Liver (tissue), 9 donors: ENCODE data around the gene SMIM7. TPM values are rescaled to one million over a fixed set of nuclear protein-coding genes. Genes with fewer than 3 reads are reported as not detected.

Source experiments
- DNase-seq: peaks from one replicate; pipeline ENCODE4 v3.0.0-alpha.2; 2017; ENCODE audit warnings: low spot score
- H3K27ac ChIP-seq, 2 donors: one replicate each; pipeline ENCODE4 v1.7.0; 2013; ENCODE audit warnings: inconsistent platforms in 2 of 2, low read length in 2 of 2, control low read depth in 1 of 2, low read depth in 1 of 2, mild to moderate bottlenecking in 1 of 2
- H3K27me3 ChIP-seq, 4 donors: one replicate each; pipeline versions ENCODE4 v1.6.1 to v1.7.0; 2013; ENCODE audit warnings: low read length in 3 of 4, inconsistent platforms in 1 of 4, mild to moderate bottlenecking in 1 of 4, moderate library complexity in 1 of 4; ENCODE audit not compliant: control insufficient read depth in 4 of 4, insufficient read depth in 4 of 4
- H3K36me3 ChIP-seq, 4 donors: one replicate each; pipeline versions ENCODE4 v1.6.1 to v1.7.0; 2013; ENCODE audit warnings: low read length in 3 of 4, mild to moderate bottlenecking in 3 of 4, low read depth in 1 of 4, moderate library complexity in 1 of 4; ENCODE audit not compliant: control insufficient read depth in 4 of 4, insufficient read depth in 3 of 4
- H3K4me1 ChIP-seq, 4 donors: one replicate each; pipeline versions ENCODE4 v1.6.1 to v1.7.0; 2013; ENCODE audit warnings: low read length in 3 of 4, mild to moderate bottlenecking in 3 of 4, moderate library complexity in 1 of 4; ENCODE audit not compliant: control insufficient read depth in 4 of 4, insufficient read depth in 4 of 4
- H3K4me3 ChIP-seq, 3 donors: one replicate each; pipeline versions ENCODE4 v1.6.1 to v1.7.0; 2013; ENCODE audit warnings: low read length in 3 of 3, control low read depth in 1 of 3, low read depth in 1 of 3, mild to moderate bottlenecking in 1 of 3
- H3K9ac ChIP-seq, 2 donors: one replicate each; pipeline ENCODE4 v1.7.0; 2013; ENCODE audit warnings: low read length in 2 of 2, mild to moderate bottlenecking in 2 of 2, moderate library complexity in 2 of 2, control low read depth in 1 of 2, low read depth in 1 of 2
- H3K9me3 ChIP-seq, 4 donors: one replicate each; pipeline versions ENCODE4 v1.6.1 to v1.7.0; 2013; ENCODE audit warnings: low read length in 3 of 4; ENCODE audit not compliant: control insufficient read depth in 4 of 4
- CTCF ChIP-seq: fragments of 150-350 bp; IDR thresholded peaks from 2 replicates; pipeline ENCODE4 v1.5.1; 2017; ENCODE audit warnings: improper control_type of control experiment, low read depth, low read length; ENCODE audit not compliant: missing input control
- FOXA1 ChIP-seq: IDR thresholded peaks from 2 replicates; pipeline ENCODE4 v1.6.1; 2016; ENCODE audit warnings: antibody characterized with exemption
- FOXA2 ChIP-seq: IDR thresholded peaks from 2 replicates; pipeline ENCODE4 v1.6.1; 2016; ENCODE audit warnings: antibody characterized with exemption
- JUND ChIP-seq, 2 donors: IDR thresholded peaks; 2 replicates each; pipeline ENCODE4 v1.6.1; 2016; ENCODE audit warnings: antibody characterized with exemption in 2 of 2
- MAX ChIP-seq: IDR thresholded peaks from 2 replicates; pipeline ENCODE4 v1.6.1; 2016; ENCODE audit warnings: antibody characterized with exemption
- RAD21 ChIP-seq, 2 donors: IDR thresholded peaks; 2 replicates each; pipeline ENCODE4 v1.6.1; 2016; ENCODE audit warnings: antibody characterized with exemption in 2 of 2, mild to moderate bottlenecking in 2 of 2
- RXRA ChIP-seq, 2 donors: IDR thresholded peaks; 2 replicates each; pipeline ENCODE4 v1.6.1; 2017 to 2018; ENCODE audit warnings: antibody characterized with exemption in 2 of 2, mild to moderate bottlenecking in 1 of 2
- SP1 ChIP-seq: IDR thresholded peaks from 2 replicates; pipeline ENCODE4 v1.6.1; 2018; ENCODE audit warnings: antibody characterized with exemption, mild to moderate bottlenecking
- TAF1 ChIP-seq: conservative IDR thresholded peaks from 2 replicates; pipeline ENCODE4 v1.6.1; 2016; ENCODE audit warnings: antibody characterized with exemption, mild to moderate bottlenecking
- WGBS: extraction: QIAGEN DNeasy Blood & Tissue Kit; methylation state at CpG from one replicate; pipeline ENCODE4 v1.1.7; 2013; 5-methylcytosine and 5-hydroxymethylcytosine counted together
- polyA plus RNA-seq, 2 donors: library from polyadenylated mRNA; stranded (reverse) in 1 of 2; unstranded in 1 of 2; fragments of 200-250 nt in 1 of 2; fragments of >200 nt in 1 of 2; fragmentation: Nextera tagmentation in 1 of 2; extraction: Ambion mirVana in 1 of 2; gene quantifications; one replicate each; pipeline versions ENCODE4 v1.2.1 to v1.2.3, GENCODE V29; 2013 to 2015
- total RNA-seq, 2 donors: library from RNA; depleted of rRNA; stranded (reverse); fragments of >200 nt; gene quantifications; one replicate each; pipeline ENCODE4 v1.2.3, GENCODE V29; 2014
- TF ChIP-seq, protein P1 (sequence below): IDR thresholded peaks from 2 replicates; pipeline ENCODE4 v1.6.1; 2016; ENCODE audit warnings: antibody characterized with exemption
- TF ChIP-seq, protein P2 (sequence below): IDR thresholded peaks from 2 replicates; pipeline ENCODE4 v1.6.1; 2016; ENCODE audit warnings: antibody characterized with exemption
- donor health status: healthy.
- donor health status: healthy.
- donor health status: healthy.
- donor health status: healthy.
- donor health status: healthy.

Gene SMIM7
- total and polyA plus RNA-seq, 4 donors: 35.2 to 81.8 (median 46.9) TPM

GRCh38 chr19:16604615-16605014, 55.3 kb downstream of the SMIM7 start:
- Histone ChIP-seq H3K9me3 (no peaks in the 10 kb centered on the region), H3K4me3 (no peak overlapping the region), H3K9ac (no peak overlapping the region), H3K27me3 (no peaks in the 10 kb centered on the region), H3K27ac (no peak overlapping the region), H3K36me3 (no peaks in the 10 kb centered on the region), H3K4me1 (peaks cover 0 to 12% (median 6%) of the 10 kb centered on the region in 4 donors)
- no peak for DNase-seq
- no peak for TF ChIP-seq RAD21 (IDR thresholded peaks at IDR 0.05)
- TF ChIP-seq FOXA1: no peak
- TF ChIP-seq RXRA (IDR thresholded peaks at IDR 0.05): no peak
- no peak for TF ChIP-seq FOXA2
- no peak for TF ChIP-seq JUND (IDR thresholded peaks at IDR 0.05)
- TF ChIP-seq CTCF: no peak
- WGBS: 87% methylated on average over 6 of the region's 6 CpGs

GRCh38 chr19:16603090-16603489, 56.9 kb downstream of the SMIM7 start:
- Histone ChIP-seq H3K36me3 (no peaks in the 10 kb centered on the region), H3K27ac (no peak overlapping the region), H3K27me3 (no peaks in the 10 kb centered on the region), H3K9ac (no peak overlapping the region), H3K4me3 (no peak overlapping the region), H3K9me3 (no peaks in the 10 kb centered on the region), H3K4me1 (peaks cover 0 to 6% (median 6%) of the 10 kb centered on the region in 4 donors)
- no peak for DNase-seq
- TF ChIP-seq JUND (IDR thresholded peaks at IDR 0.05) (no peak), RAD21 (IDR thresholded peaks at IDR 0.05) (no peak)
- TF ChIP-seq, protein P1, sequence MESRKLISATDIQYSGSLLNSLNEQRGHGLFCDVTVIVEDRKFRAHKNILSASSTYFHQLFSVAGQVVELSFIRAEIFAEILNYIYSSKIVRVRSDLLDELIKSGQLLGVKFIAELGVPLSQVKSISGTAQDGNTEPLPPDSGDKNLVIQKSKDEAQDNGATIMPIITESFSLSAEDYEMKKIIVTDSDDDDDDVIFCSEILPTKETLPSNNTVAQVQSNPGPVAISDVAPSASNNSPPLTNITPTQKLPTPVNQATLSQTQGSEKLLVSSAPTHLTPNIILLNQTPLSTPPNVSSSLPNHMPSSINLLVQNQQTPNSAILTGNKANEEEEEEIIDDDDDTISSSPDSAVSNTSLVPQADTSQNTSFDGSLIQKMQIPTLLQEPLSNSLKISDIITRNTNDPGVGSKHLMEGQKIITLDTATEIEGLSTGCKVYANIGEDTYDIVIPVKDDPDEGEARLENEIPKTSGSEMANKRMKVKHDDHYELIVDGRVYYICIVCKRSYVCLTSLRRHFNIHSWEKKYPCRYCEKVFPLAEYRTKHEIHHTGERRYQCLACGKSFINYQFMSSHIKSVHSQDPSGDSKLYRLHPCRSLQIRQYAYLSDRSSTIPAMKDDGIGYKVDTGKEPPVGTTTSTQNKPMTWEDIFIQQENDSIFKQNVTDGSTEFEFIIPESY: no peak
- 78% methylated on average over 3 of the region's 3 CpGs for WGBS

DNA sequence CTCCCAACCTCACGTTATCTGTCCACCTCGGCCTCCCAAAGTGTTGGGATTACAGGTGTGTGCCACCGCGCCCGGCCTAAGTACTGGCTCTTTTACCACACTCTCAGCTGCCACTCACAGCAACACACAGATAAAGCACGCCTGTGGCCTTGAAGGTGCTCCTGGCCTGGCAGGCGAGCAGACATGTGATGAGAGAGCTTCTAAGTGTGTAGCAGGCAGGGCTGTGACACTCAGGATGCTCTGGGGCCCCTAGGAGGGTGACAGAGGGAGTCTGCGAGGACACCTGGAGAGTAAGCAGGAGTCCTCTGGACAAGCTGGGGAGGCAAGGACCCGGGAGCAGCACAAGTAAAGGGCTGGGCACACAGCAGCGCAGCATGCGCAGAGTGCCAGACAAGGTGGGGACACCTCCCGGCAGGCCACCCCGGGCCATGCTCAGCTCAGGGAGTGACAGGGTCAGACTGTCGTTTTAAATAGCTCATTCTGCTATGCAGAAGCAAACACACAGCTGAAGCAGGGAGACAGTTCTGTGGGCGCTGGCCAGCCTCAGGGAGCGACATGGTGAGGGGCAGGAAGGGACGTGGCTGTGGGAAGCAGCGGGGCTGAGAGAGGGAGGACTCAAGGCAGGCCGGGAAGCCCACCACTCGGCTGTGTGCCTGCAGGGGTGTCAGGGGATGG, 58.4 kb downstream of the SMIM7 start:
- Histone ChIP-seq H3K4me1 (peaks cover 0 to 6% (median 5%) of the 10 kb centered on the region in 4 donors), H3K9ac (no peak overlapping the region), H3K27me3 (no peaks in the 10 kb centered on the region), H3K27ac (no peak overlapping the region), H3K4me3 (no peak overlapping the region), H3K36me3 (no peaks in the 10 kb centered on the region), H3K9me3 (no peaks in the 10 kb centered on the region)
- no peak for TF ChIP-seq SP1
- 96% methylated on average over 20 of the region's 20 CpGs for WGBS
- DNase-seq: no peak

GRCh38 chr19:16600824-16601223, 59.1 kb downstream of the SMIM7 start:
- 95% methylated on average over 5 of the region's 5 CpGs for WGBS
- TF ChIP-seq FOXA2 (no peak), RXRA (IDR thresholded peaks at IDR 0.05) (no peak), MAX (no peak), TAF1 (no peak), SP1 (no peak), FOXA1 (no peak), CTCF (no peak)
- TF ChIP-seq, protein P1: no peak
- TF ChIP-seq, protein P2, sequence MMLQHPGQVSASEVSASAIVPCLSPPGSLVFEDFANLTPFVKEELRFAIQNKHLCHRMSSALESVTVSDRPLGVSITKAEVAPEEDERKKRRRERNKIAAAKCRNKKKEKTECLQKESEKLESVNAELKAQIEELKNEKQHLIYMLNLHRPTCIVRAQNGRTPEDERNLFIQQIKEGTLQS: no peak

More at GRCh38 chr19:16600824-16601223, 59.1 kb downstream of the SMIM7 start:
- H3K9me3 ChIP-seq: no peaks in the 10 kb centered on the region
- no peak overlapping the region for H3K27ac ChIP-seq
- H3K27me3 ChIP-seq: no peaks in the 10 kb centered on the region
- no peak for DNase-seq
- peaks cover 0 to 6% (median 4%) of the 10 kb centered on the region in 4 donors for H3K4me1 ChIP-seq
- no peaks in the 10 kb centered on the region for H3K36me3 ChIP-seq
- H3K9ac ChIP-seq: no peak overlapping the region
- H3K4me3 ChIP-seq: no peak overlapping the region
